Hepatocyte (in vitro differentiated cells): ENCODE data around the gene COL15A1. TPM values are rescaled to one million over a fixed set of nuclear protein-coding genes. Genes with fewer than 3 reads are reported as not detected.

Experiments used
- DNase-seq: peaks from one replicate; pipeline ENCODE4 v3.0.0-alpha.2; 2016; ENCODE audit warnings: low spot score
- H2AFZ ChIP-seq: fragments of 200-600 bp; sonication (generic); 2 replicates; pipeline ENCODE4 v1.6.0; 2016; ENCODE audit warnings: antibody characterized with exemption, mild to moderate bottlenecking
- H3K27ac ChIP-seq: fragments of 200-600 bp; sonication (generic); 2 replicates; pipeline ENCODE4 v1.5.1; 2016; ENCODE audit warnings: mild to moderate bottlenecking
- H3K27me3 ChIP-seq: fragments of 200-600 bp; sonication (generic); 2 replicates; pipeline ENCODE4 v1.6.1; 2016
- H3K36me3 ChIP-seq: fragments of 200-600 bp; sonication (generic); replicated peaks from 2 replicates; pipeline ENCODE4 v1.5.1; 2016; ENCODE audit warnings: low read depth; ENCODE audit not compliant: insufficient read depth
- H3K4me1 ChIP-seq: fragments of 200-600 bp; sonication (generic); 2 replicates; pipeline ENCODE4 v1.5.1; 2016; ENCODE audit warnings: mild to moderate bottlenecking, moderate library complexity; ENCODE audit not compliant: insufficient read depth
- H3K4me2 ChIP-seq: fragments of 200-600 bp; sonication (generic); 2 replicates; pipeline ENCODE4 v1.6.0; 2016
- H3K4me3 ChIP-seq: fragments of 200-600 bp; sonication (generic); 2 replicates; pipeline ENCODE4 v1.5.1; 2016; ENCODE audit warnings: mild to moderate bottlenecking
- H3K79me2 ChIP-seq: fragments of 200-600 bp; sonication (generic); 2 replicates; pipeline ENCODE4 v1.6.0; 2017; ENCODE audit warnings: mild to moderate bottlenecking
- H3K9me2 ChIP-seq: fragments of 200-600 bp; sonication (generic); replicated peaks from 2 replicates; pipeline ENCODE4 v1.6.0; 2017; ENCODE audit warnings: mild to moderate bottlenecking; ENCODE audit not compliant: insufficient read depth
- H3K9me3 ChIP-seq: fragments of 200-600 bp; sonication (generic); 2 replicates; pipeline ENCODE4 v1.5.1; 2016; ENCODE audit warnings: low read depth, mild to moderate bottlenecking
- H4K20me1 ChIP-seq: fragments of 200-600 bp; sonication (generic); 2 replicates; pipeline ENCODE4 v1.6.0; 2016; ENCODE audit warnings: mild to moderate bottlenecking; ENCODE audit not compliant: insufficient read depth, poor library complexity, severe bottlenecking
- EZH2 ChIP-seq: fragments of 200-600 bp; sonication (generic); IDR thresholded peaks from 2 replicates; pipeline ENCODE4 v1.6.1; 2016; ENCODE audit warnings: antibody characterized with exemption, mild to moderate bottlenecking, borderline replicate concordance
- EZH2phosphoT487 ChIP-seq: fragments of 200-600 bp; sonication (generic); IDR thresholded peaks from one replicate; pipeline ENCODE4 v1.6.1; 2018; ENCODE audit warnings: antibody characterized with exemption, mild to moderate bottlenecking, low read depth, moderate library complexity; ENCODE audit not compliant: unreplicated experiment, severe bottlenecking
- WGBS: methylation state at CpG from one replicate; pipeline ENCODE4 v1.1.6; 2016; ENCODE audit warnings: low lambda C conversion rate; ENCODE audit errors: missing lambda C conversion rate; 5-methylcytosine and 5-hydroxymethylcytosine counted together
- polyA plus RNA-seq: library from polyadenylated mRNA; unstranded; fragments of >200 nt; fragmentation: Nextera tagmentation; extraction: Ambion mirVana; gene quantifications from 2 replicates; pipeline ENCODE4 v1.2.1, GENCODE V29; 2016
- total RNA-seq: library from RNA; depleted of rRNA; stranded (reverse); fragments of >200 nt; gene quantifications from 2 replicates; pipeline ENCODE4 v1.2.3, GENCODE V29; 2014
- TF ChIP-seq, protein P1 (sequence below): fragments of 200-600 bp; sonication (generic); IDR thresholded peaks from 2 replicates; pipeline ENCODE4 v1.5.1; 2016; ENCODE audit warnings: antibody characterized with exemption, mild to moderate bottlenecking; ENCODE audit not compliant: poor library complexity

COL15A1 gene
- total and polyA plus RNA-seq, 2 experiments from 2014 or later: 97.6 to 106 TPM

DNA sequence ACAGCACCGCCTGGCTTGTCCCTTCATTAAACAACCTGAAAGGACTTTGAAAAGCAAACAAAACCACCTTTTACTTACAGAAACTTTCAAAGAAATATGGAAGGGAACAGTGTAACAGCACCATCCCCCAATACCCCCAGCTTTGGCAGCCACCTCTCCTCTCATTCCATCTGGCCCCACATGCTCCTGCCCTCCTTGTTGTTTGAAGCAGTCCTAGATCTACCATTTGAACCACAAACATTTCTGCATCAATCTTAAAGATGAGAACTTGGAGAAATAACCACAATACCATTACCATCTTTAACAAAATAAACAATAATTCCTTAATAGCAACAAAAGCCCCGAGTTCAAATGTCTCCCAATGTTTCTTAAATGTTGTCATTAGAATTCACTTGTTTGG lies 17.8 kb upstream of the COL15A1 start:
- TF ChIP-seq, protein P1, sequence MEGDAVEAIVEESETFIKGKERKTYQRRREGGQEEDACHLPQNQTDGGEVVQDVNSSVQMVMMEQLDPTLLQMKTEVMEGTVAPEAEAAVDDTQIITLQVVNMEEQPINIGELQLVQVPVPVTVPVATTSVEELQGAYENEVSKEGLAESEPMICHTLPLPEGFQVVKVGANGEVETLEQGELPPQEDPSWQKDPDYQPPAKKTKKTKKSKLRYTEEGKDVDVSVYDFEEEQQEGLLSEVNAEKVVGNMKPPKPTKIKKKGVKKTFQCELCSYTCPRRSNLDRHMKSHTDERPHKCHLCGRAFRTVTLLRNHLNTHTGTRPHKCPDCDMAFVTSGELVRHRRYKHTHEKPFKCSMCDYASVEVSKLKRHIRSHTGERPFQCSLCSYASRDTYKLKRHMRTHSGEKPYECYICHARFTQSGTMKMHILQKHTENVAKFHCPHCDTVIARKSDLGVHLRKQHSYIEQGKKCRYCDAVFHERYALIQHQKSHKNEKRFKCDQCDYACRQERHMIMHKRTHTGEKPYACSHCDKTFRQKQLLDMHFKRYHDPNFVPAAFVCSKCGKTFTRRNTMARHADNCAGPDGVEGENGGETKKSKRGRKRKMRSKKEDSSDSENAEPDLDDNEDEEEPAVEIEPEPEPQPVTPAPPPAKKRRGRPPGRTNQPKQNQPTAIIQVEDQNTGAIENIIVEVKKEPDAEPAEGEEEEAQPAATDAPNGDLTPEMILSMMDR: no peak
- no peak for TF ChIP-seq EZH2
- no peak for TF ChIP-seq EZH2phosphoT487
- H3K4me3 ChIP-seq: no peak overlapping the region
- no peaks in the 10 kb centered on the region for H3K27me3 ChIP-seq
- no peaks in the 10 kb centered on the region for H3K9me2 ChIP-seq
- H3K9me3 ChIP-seq: no peaks in the 10 kb centered on the region
- no peak overlapping the region for H2AFZ ChIP-seq
- no peak overlapping the region for H3K27ac ChIP-seq
- peaks cover 12% of the 10 kb centered on the region for H3K4me1 ChIP-seq
- H3K36me3 ChIP-seq: no peaks in the 10 kb centered on the region
- no peaks in the 10 kb centered on the region for H4K20me1 ChIP-seq
- no peak overlapping the region for H3K4me2 ChIP-seq
- H3K79me2 ChIP-seq: no peaks in the 10 kb centered on the region
- no peak for DNase-seq
- 78% methylated on average over 2 of the region's 2 CpGs for WGBS

DNA sequence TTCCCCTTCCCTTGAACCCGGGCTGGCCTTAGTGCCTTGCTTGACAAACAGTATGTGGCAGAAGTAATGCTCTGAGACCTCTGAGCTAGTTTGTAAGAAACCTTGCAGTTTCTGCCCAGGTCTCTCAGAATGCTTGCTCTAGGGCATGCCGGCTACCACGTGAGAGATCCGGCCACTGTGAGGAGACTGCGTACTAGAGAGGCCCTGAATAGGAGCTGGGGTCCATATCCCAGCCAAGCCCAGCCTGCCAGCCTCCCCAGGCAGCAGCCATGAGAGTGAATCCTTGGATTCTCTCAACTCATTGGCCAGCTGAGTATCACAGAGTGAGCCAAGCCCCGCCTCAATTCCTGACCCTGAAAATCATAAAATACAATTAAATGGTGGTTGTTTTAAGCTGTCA lies 16.0 kb upstream of the COL15A1 start:
- H3K4me1 ChIP-seq: peaks cover 11% of the 10 kb centered on the region
- no peak overlapping the region for H3K4me3 ChIP-seq
- H3K27ac ChIP-seq: peak overlapping the region; percentile 7
- no peaks in the 10 kb centered on the region for H3K27me3 ChIP-seq
- DNase-seq: no peak
- no peaks in the 10 kb centered on the region for H3K9me3 ChIP-seq
- no peak for TF ChIP-seq EZH2phosphoT487
- no peak for TF ChIP-seq EZH2
- TF ChIP-seq, protein P1: no peak
- H3K9me2 ChIP-seq: no peaks in the 10 kb centered on the region
- H3K79me2 ChIP-seq: no peaks in the 10 kb centered on the region
- no peaks in the 10 kb centered on the region for H3K36me3 ChIP-seq
- no peak overlapping the region for H2AFZ ChIP-seq
- no peak overlapping the region for H3K4me2 ChIP-seq
- no peaks in the 10 kb centered on the region for H4K20me1 ChIP-seq
- 63% methylated on average over 6 of the region's 6 CpGs for WGBS

DNA sequence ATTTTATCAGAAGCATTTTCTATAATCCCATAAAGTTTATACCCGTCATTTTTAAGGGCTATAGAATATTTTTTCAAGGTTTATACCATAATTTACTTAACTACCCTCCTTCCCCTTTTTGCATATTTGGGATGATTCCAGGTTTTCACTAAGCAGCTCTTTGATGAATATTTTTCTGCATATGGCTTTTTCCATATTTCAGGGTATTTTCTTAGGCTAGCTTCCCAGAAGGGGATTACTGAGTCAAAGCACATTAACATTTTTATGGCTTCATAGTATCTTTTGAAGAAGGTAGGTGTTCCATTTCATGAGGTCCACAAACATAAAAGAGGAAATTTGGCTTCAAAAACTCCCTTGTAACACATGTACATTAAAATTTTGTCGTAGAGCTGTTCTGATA lies 14.6 kb upstream of the COL15A1 start:
- DNase-seq: no peak
- H3K9me3 ChIP-seq: no peaks in the 10 kb centered on the region
- no peaks in the 10 kb centered on the region for H3K27me3 ChIP-seq
- WGBS: 44% methylated on average over 2 of the region's 2 CpGs
- H2AFZ ChIP-seq: no peak overlapping the region
- no peaks in the 10 kb centered on the region for H3K36me3 ChIP-seq
- TF ChIP-seq EZH2phosphoT487 (no peak), EZH2 (no peak)
- TF ChIP-seq, protein P1: no peak
- peak overlapping the region; percentile 89 for H3K27ac ChIP-seq
- no peaks in the 10 kb centered on the region for H3K9me2 ChIP-seq
- no peak overlapping the region for H3K4me3 ChIP-seq
- no peaks in the 10 kb centered on the region for H3K4me1 ChIP-seq
- peak overlapping the region; percentile 18 for H3K4me2 ChIP-seq
- H4K20me1 ChIP-seq: no peaks in the 10 kb centered on the region
- no peaks in the 10 kb centered on the region for H3K79me2 ChIP-seq

DNA sequence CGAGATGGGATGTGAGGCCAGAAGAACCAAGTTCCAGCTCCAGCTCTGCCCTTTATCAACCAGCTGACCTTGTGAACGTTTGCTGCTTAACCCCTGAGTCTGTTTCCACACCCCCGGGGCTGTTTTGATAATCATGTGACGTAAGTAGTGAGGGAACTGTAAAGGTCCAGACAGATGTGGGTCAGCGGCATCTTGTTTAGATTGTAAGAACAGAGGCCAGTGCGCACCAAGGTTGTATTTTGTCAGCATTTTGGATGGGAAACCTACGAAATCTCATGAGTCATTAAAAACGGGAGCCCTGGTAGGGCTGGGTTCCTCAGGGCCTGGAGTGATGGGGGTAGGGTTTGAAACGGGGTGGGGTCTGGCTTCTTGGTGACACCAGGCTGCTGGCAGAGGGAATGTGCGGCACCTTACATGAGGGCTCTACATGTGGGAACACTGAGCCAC lies 13.8 kb upstream of the COL15A1 start:
- H2AFZ ChIP-seq: no peak overlapping the region
- H3K9me3 ChIP-seq: no peaks in the 10 kb centered on the region
- H3K27ac ChIP-seq: peak overlapping the region; percentile 89
- no peaks in the 10 kb centered on the region for H3K4me1 ChIP-seq
- no peak for TF ChIP-seq EZH2phosphoT487
- TF ChIP-seq, protein P1: no peak
- TF ChIP-seq EZH2: no peak
- H3K36me3 ChIP-seq: no peaks in the 10 kb centered on the region
- no peaks in the 10 kb centered on the region for H3K79me2 ChIP-seq
- H3K4me2 ChIP-seq: peak overlapping the region; percentile 18
- H3K9me2 ChIP-seq: no peaks in the 10 kb centered on the region
- WGBS: 50% methylated on average over 10 of the region's 10 CpGs
- H3K4me3 ChIP-seq: no peak overlapping the region
- no peaks in the 10 kb centered on the region for H3K27me3 ChIP-seq
- DNase-seq: peak; percentile 48
- no peaks in the 10 kb centered on the region for H4K20me1 ChIP-seq
